GM10248 (cell line): ENCODE data around the gene VAMP8.
"Not testable (repeated sequence)": the region's sequence is repeated elsewhere in the genome, so short reads cannot be mapped to it uniquely, and the experiment has no call there.

Experiments
- CTCF ChIA-PET: fragments of 300-600 bp; sonication (Branson Sonifier 250); formaldehyde crosslinking; extraction: SDS; loops from one replicate; lab custom pipeline; 2021; ENCODE audit warnings: antibody characterized with exemption; lab: Yijun Ruan, JAX
- POLR2A ChIA-PET: fragments of 350-650 bp; sonication (Branson Sonifier 250); formaldehyde crosslinking; extraction: SDS; loops from one replicate; lab custom pipeline; 2020; ENCODE audit warnings: antibody characterized with exemption; lab: Yijun Ruan, JAX
- DNase-seq: peaks from one replicate; pipeline ENCODE4 v3.0.0; 2012; ENCODE audit errors: extremely low spot score
- TF ChIP-seq, protein P1 (sequence below): IDR thresholded peaks from 2 replicates; pipeline ENCODE4 v1.5.1; 2012; ENCODE audit warnings: mild to moderate bottlenecking, low read depth; ENCODE audit errors: extremely low read depth, missing control alignments, control extremely low read depth

The VAMP8 gene

DNA sequence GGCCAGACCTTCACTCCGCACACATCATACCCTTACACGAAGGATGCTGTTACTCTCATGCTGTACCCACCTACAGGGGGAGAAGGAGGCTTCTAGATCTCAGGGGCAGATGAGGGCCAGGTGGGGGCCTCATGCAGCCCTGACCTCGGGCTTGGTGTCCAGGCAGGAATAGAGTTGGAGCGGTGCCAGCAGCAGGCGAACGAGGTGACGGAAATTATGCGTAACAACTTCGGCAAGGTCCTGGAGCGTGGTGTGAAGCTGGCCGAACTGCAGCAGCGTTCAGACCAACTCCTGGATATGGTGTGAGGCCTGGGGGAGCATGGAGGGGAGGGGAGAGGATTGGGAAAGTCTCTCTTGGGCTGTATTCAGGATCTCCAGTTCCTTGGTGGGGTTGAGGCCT lies 14.2 kb downstream of the VAMP8 start:
- TF ChIP-seq, protein P1, sequence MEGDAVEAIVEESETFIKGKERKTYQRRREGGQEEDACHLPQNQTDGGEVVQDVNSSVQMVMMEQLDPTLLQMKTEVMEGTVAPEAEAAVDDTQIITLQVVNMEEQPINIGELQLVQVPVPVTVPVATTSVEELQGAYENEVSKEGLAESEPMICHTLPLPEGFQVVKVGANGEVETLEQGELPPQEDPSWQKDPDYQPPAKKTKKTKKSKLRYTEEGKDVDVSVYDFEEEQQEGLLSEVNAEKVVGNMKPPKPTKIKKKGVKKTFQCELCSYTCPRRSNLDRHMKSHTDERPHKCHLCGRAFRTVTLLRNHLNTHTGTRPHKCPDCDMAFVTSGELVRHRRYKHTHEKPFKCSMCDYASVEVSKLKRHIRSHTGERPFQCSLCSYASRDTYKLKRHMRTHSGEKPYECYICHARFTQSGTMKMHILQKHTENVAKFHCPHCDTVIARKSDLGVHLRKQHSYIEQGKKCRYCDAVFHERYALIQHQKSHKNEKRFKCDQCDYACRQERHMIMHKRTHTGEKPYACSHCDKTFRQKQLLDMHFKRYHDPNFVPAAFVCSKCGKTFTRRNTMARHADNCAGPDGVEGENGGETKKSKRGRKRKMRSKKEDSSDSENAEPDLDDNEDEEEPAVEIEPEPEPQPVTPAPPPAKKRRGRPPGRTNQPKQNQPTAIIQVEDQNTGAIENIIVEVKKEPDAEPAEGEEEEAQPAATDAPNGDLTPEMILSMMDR, result no peak
- ChIA-PET CTCF (interaction anchor here (1.0 to 2.1 kb wide), 2 partner anchors 9 to 45 kb away, joined by 3 to 4 read pairs; no protein-coding TSS in a partner anchor), POLR2A (no interaction called here)
- DNase-seq, result no peak

DNA sequence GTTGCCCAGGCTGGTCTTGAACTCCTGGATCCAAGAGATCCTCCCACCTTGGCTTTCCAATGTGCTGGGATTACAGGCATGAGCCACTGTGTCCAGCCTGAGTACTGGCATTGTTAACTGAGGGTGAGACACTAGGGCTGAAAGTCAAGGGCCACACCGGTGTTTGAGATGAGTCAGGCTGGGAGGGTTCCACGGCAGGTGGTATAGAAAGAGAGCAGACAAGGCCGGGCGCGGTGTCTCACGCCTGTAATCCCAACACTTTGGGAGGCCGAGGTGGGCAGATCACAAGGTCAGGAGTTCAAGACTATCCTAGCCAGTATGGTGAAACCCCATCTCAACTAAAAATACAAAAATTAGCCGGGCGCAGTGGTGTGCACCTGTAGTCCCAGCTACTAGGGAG lies 14.9 kb downstream of the VAMP8 start:
- DNase-seq, result not testable (repeated sequence)
- CTCF ChIA-PET, result interaction anchor here (0.9 to 1.0 kb wide), 2 partner anchors 41 to 44 kb away, joined by 3 read pairs; no protein-coding TSS in a partner anchor
- POLR2A ChIA-PET, result interaction anchor here (0.7 kb wide), 2 partner anchors 25 to 136 kb away, joined by 3 to 5 read pairs; no protein-coding TSS in a partner anchor

DNA sequence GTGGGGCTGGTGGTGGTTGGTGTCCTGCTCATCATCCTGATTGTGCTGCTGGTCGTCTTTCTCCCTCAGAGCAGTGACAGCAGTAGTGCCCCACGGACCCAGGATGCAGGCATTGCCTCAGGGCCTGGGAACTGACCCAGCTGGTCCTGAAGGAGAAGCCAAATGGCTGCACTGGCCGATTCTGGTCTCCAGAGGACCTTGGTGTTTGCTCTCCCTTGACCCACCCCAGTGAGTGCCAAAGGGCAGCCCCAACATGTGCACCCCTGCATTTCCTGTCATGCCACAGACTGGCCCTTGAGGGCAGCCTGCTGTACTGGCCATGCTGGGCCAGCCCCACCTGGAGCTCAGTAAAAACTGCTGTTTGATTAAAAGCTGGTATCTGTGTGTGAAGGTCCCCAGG lies 15.6 kb downstream of the VAMP8 start:
- CTCF ChIA-PET, result interaction anchor here (0.9 to 2.2 kb wide), 2 partner anchors 10 to 42 kb away, joined by 3 to 7 read pairs; partner anchors contain the start of gene VAMP5
- POLR2A ChIA-PET, result interaction anchor here (0.7 kb wide), 1 partner anchor 45 kb away, joined by 4 read pairs; no protein-coding TSS in a partner anchor
- DNase-seq, result no peak
- TF ChIP-seq, protein P1, result no peak

DNA sequence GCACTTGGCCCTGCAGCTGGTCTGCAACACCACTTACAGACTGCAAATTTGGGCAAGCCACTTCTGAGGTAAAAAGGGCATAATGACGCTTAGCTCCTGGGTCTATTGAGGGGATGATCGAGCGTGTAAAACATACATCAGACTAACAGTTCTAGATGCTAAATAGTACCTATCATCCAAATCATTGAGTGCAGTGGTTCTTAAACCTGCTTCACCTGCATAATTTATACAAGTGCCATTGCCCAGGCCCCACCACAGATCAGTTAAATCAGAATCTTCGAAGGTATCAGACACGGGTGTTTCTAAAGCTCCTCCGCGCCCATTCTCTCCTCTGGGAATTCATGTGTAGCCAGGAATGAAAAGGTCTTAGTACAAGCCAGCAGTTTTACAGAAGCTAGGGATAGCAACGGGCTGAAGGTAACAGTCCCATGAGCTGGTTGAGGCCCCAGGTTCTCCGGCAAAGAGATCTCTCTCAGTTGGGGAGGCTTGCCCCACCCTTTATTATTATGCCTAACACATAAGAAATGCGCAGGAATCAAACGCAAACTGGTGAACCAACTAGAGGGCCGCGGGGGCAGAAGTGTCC lies 17.4 kb downstream of the VAMP8 start:
- CTCF ChIA-PET, result interaction anchor here (1.0 to 2.2 kb wide), 4 partner anchors 10 to 43 kb away, joined by 3 to 10 read pairs (median 6); partner anchors contain the start of gene VAMP5
- POLR2A ChIA-PET, result interaction anchor here (0.6 to 1.6 kb wide), 11 partner anchors 9 to 423 kb away, joined by 3 to 9 read pairs (median 4); partner anchors contain the start of genes C2orf68, GGCX and MAT2A
- no peak for DNase-seq
- TF ChIP-seq, protein P1, result no peak

DNA sequence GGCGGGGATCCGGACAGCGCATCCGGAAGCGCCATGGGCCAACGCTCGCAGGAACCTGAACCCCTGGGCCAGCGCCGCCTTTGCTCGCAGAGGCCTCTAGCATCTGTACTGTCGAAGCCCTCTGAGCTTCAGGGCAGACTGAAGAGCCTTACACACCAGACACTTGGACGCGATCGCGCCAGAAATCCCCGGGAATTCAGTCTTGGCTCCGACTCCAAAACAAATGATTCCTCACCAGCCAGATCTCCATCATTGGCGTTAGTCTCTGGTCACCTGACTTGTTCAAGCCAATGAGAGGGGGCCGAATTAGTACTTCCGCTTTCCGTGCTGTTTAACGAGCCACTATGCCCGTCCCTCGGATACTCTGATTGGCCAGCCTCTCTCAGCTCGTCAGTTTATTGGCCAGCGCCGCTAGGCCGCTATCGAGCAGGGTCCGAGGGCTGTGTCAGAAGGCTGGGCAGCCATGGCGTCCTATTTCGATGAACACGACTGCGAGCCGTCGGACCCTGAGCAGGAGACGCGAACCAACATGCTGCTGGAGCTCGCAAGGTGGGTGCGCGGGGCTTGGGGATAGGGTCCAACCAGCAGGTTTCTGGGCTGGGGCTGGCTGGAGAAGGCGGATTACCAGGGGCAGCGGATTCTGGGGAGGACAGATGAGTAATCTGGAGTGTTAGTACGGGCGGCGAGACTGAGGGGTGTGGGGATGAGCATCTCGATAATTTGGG lies 18.1 kb downstream of the VAMP8 start, which contains the start of gene RNF181:
Gene RNF181, plus strand, starts transcription at position 445 of the 725 bp plus-strand sequence. Its CDS starts 19 bp downstream, at position 464.
- CTCF ChIA-PET, result interaction anchor here (1.0 to 1.7 kb wide), 4 partner anchors 10 to 174 kb away, joined by 3 to 10 read pairs (median 4); no protein-coding TSS in a partner anchor

DNA sequence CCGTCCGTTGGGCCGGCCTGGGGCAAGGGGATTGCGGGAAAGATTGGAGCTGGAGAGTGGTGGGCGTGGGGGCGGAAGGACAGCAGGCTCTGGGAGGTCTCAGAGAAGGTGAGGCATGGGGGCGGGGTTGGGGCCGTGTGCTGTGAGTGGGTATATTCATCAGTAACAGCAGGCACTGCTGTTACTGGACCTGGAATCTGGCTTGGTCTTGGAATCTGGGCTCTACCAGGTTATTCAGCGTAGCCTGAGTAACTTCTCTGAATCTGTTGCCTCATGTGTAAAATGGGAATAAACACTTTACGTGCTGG lies 18.6 kb downstream of the VAMP8 start:
- POLR2A ChIA-PET, result interaction anchor here (0.5 to 1.6 kb wide), 7 partner anchors 10 to 421 kb away, joined by 3 to 9 read pairs (median 4); partner anchors contain the start of genes C2orf68 and MAT2A
- CTCF ChIA-PET, result interaction anchor here (1.0 to 1.7 kb wide), 5 partner anchors 9 to 175 kb away, joined by 3 to 10 read pairs (median 4); no protein-coding TSS in a partner anchor
- TF ChIP-seq, protein P1, result no peak
- DNase-seq, result no peak

More for the DNA sequence above, 18.1 kb downstream of the VAMP8 start, which contains the start of gene RNF181:
- TF ChIP-seq, protein P1, result no peak
- POLR2A ChIA-PET, result interaction anchor here (0.6 to 1.6 kb wide), 11 partner anchors 8 to 422 kb away, joined by 3 to 9 read pairs (median 4); partner anchors contain the start of genes C2orf68, GGCX and MAT2A
- DNase-seq, result peak; percentile 95
